Fibroblast of lung (primary cell): ENCODE measurements around the gene SHISA5. TPM values are rescaled to one million over a fixed set of nuclear protein-coding genes. Genes with fewer than 3 reads are reported as not detected.

Experiments
- DNase-seq, 2 donors: peaks; one replicate each; pipeline versions ENCODE4 v3.0.0 to v3.0.0-alpha.2; 2010; ENCODE audit warnings: low read depth in 2 of 2
- H2AFZ ChIP-seq: 2 replicates; pipeline ENCODE4 v1.5.1; 2012; ENCODE audit warnings: low read length, control low read depth, inconsistent platforms
- H3K27ac ChIP-seq: 2 replicates; pipeline ENCODE4 v1.5.1; 2011; ENCODE audit warnings: low read length, control low read depth; ENCODE audit not compliant: insufficient read depth
- H3K27me3 ChIP-seq: 2 replicates; pipeline ENCODE4 v1.5.1; 2011; ENCODE audit warnings: mild to moderate bottlenecking, low read length; ENCODE audit not compliant: control insufficient read depth, insufficient read depth
- H3K36me3 ChIP-seq: 2 replicates; pipeline ENCODE4 v1.5.1; 2011; ENCODE audit warnings: low read length; ENCODE audit not compliant: control insufficient read depth, insufficient read depth
- H3K4me1 ChIP-seq: 2 replicates; pipeline ENCODE4 v1.5.1; 2011; ENCODE audit warnings: low read length; ENCODE audit not compliant: control insufficient read depth, insufficient read depth; ENCODE audit errors: extremely low read depth
- H3K4me2 ChIP-seq: 2 replicates; pipeline ENCODE4 v1.5.1; 2011; ENCODE audit warnings: low read length, control low read depth; ENCODE audit not compliant: insufficient read depth; ENCODE audit errors: extremely low read depth
- H3K4me3 ChIP-seq, 4 experiments: fragments of 200-600 bp in 1 of 4; sonication (generic) in 1 of 4; replicated peaks in 1 of 4; 2 replicates each; pipeline ENCODE4 v1.5.1; 2011 to 2016; ENCODE audit warnings: low read length in 4 of 4, low read depth in 3 of 4, mild to moderate bottlenecking in 3 of 4, control low read depth in 2 of 4, inconsistent platforms in 1 of 4, mixed read lengths in 1 of 4; ENCODE audit not compliant: insufficient read depth in 1 of 4; ENCODE audit errors: control extremely low read depth in 1 of 4
- H3K79me2 ChIP-seq: 2 replicates; pipeline ENCODE4 v1.5.1; 2012; ENCODE audit warnings: mild to moderate bottlenecking, low read length, inconsistent platforms; ENCODE audit not compliant: control insufficient read depth, insufficient read depth
- H3K9ac ChIP-seq: 2 replicates; pipeline ENCODE4 v1.5.1; 2011; ENCODE audit warnings: mild to moderate bottlenecking, low read length, control low read depth; ENCODE audit not compliant: insufficient read depth
- H3K9me3 ChIP-seq: 2 replicates; pipeline ENCODE4 v1.5.1; 2012; ENCODE audit warnings: low read depth, low read length; ENCODE audit not compliant: control insufficient read depth, insufficient read depth
- H4K20me1 ChIP-seq: 2 replicates; pipeline ENCODE4 v1.5.1; 2011; ENCODE audit warnings: low read length; ENCODE audit not compliant: control insufficient read depth, insufficient read depth; ENCODE audit errors: extremely low read depth
- EZH2 ChIP-seq: IDR thresholded peaks from 2 replicates; pipeline ENCODE4 v1.5.1; 2012; ENCODE audit warnings: low read length, control low read depth, mild to moderate bottlenecking; ENCODE audit errors: missing control alignments
- polyA plus RNA-seq, 2 donors: library from polyadenylated mRNA; depleted of rRNA in 1 of 2; stranded (reverse) in 1 of 2; unstranded in 1 of 2; fragments of >200 nt; gene quantifications; 2 replicates each; pipeline ENCODE4 v1.2.1, GENCODE V29; 2011 to 2012; ENCODE audit warnings: missing spikeins in 1 of 2
- total RNA-seq: library from RNA; depleted of rRNA; stranded (reverse); fragments of >200 nt; gene quantifications from 2 replicates; pipeline ENCODE4 v1.2.1, GENCODE V29; 2014
- TF ChIP-seq, protein P1 (sequence below), 2 donors: IDR thresholded peaks in 1 of 2; conservative IDR thresholded peaks in 1 of 2; 1 replicate in 1 of 2; 2 replicates in 1 of 2; pipeline ENCODE4 v1.5.1; 2011 to 2012; ENCODE audit warnings: low read length in 2 of 2, control low read depth in 1 of 2, inconsistent platforms in 1 of 2, low read depth in 1 of 2, mild to moderate bottlenecking in 1 of 2

SHISA5 gene
- total and polyA plus RNA-seq, 2 donors (not counting 1 experiment from before 2014, with no cell fraction given) = 136 to 139 TPM

DNA sequence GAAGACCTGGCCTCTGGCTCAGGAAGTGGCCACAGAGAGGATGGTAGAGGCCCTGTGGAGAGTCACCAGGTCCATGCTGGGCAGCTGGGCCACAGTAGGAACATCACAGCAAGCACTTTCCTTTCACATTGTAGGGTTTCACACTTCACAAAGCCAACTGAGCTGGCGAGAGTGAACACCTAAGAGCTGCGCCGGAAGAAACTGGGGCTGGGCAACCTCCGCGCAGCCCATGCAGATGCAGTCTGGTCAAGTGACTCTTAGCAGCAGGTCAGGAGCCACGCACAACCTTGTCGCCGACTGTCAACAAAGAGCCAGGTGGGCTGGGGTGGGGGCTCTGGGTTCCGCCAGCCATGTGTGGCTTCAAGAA is 15.3 kb upstream of the SHISA5 start:
- H2AFZ ChIP-seq = no peak overlapping the region
- TF ChIP-seq, protein P1, sequence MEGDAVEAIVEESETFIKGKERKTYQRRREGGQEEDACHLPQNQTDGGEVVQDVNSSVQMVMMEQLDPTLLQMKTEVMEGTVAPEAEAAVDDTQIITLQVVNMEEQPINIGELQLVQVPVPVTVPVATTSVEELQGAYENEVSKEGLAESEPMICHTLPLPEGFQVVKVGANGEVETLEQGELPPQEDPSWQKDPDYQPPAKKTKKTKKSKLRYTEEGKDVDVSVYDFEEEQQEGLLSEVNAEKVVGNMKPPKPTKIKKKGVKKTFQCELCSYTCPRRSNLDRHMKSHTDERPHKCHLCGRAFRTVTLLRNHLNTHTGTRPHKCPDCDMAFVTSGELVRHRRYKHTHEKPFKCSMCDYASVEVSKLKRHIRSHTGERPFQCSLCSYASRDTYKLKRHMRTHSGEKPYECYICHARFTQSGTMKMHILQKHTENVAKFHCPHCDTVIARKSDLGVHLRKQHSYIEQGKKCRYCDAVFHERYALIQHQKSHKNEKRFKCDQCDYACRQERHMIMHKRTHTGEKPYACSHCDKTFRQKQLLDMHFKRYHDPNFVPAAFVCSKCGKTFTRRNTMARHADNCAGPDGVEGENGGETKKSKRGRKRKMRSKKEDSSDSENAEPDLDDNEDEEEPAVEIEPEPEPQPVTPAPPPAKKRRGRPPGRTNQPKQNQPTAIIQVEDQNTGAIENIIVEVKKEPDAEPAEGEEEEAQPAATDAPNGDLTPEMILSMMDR (conservative IDR thresholded peaks at IDR 0.05 in 1 of 2, IDR thresholded peaks at IDR 0.05 in 1 of 2; ENCODE audit: low read depth in 1 of 2, low read length in 2 of 2) = no peak
- TF ChIP-seq EZH2 = no peak
- H3K4me1 ChIP-seq = no peaks in the 10 kb centered on the region
- no peaks in the 10 kb centered on the region for H3K9me3 ChIP-seq
- no peaks in the 10 kb centered on the region for H4K20me1 ChIP-seq
- no peaks in the 10 kb centered on the region for H3K27me3 ChIP-seq
- no peak overlapping the region for H3K4me2 ChIP-seq
- H3K4me3 ChIP-seq = no peak overlapping the region
- H3K9ac ChIP-seq = no peak overlapping the region
- no peak overlapping the region for H3K27ac ChIP-seq
- no peaks in the 10 kb centered on the region for H3K36me3 ChIP-seq
- DNase-seq = no peak
- no peaks in the 10 kb centered on the region for H3K79me2 ChIP-seq

DNA sequence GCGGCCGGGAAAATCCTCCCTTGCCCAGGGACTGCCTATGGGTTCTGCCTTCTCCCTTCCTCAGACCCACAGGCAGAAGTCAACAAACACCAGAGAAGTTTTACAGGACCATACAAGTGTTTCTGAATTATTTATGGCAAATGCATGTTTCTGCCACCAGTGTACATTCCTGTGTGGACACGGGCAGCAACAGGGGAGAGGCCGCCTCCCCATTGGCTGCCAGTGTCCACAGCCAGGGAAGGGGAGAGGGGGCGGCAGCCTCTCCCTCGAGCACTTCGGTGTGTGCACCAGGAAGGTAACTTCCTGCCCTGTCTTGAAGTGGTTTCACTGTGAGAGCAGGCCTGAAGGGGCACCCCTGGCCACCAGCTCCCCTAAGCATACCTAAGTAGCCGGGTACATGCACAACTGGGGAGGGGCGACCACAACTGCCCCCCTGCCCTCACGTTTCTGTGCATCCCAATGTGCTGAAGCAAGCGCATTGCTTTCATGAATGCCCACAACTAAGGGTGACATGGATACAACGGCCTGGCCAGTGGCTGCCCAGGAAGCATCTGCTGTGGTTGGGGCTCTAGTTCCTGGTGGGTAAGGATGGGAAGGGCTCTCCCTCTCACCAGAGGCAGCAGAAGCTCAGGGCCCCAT is 14.8 kb upstream of the SHISA5 start:
- Histone ChIP-seq H3K4me2 (no peak overlapping the region), H3K27ac (no peak overlapping the region), H3K79me2 (no peaks in the 10 kb centered on the region), H3K9me3 (no peaks in the 10 kb centered on the region), H2AFZ (no peak overlapping the region), H3K27me3 (no peaks in the 10 kb centered on the region), H3K9ac (no peak overlapping the region), H3K36me3 (no peaks in the 10 kb centered on the region), H3K4me3 (no peak overlapping the region), H4K20me1 (no peaks in the 10 kb centered on the region), H3K4me1 (no peaks in the 10 kb centered on the region)
- no peak for TF ChIP-seq EZH2
- TF ChIP-seq, protein P1 (conservative IDR thresholded peaks at IDR 0.05 in 1 of 2, IDR thresholded peaks at IDR 0.05 in 1 of 2; ENCODE audit: low read depth in 1 of 2, low read length in 2 of 2) = no peak
- DNase-seq = no peak

DNA sequence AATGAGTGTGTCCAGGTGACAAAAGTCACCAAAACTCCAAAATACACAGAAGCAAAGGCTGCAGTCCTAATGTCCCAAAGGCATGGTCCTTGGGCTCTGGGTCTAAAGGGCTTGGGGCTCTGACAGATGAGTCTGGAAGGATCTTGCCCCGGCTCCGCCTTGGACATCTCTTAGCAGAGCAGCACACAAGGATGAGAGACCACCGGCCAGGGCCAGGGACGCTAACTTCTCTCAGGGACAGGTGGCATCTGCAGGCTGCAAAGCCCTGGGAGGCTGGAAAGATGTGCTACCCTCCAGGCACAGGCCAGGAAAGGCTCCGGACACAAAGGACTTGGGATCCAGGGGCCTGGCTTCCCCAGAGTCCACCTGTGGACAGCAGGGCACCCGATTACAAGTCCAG is 14.1 kb upstream of the SHISA5 start:
- H3K4me3 ChIP-seq = no peak overlapping the region
- H3K4me1 ChIP-seq = no peaks in the 10 kb centered on the region
- DNase-seq = no peak

More for the DNA sequence above, 14.1 kb upstream of the SHISA5 start:
- no peaks in the 10 kb centered on the region for H3K27me3 ChIP-seq
- H3K9me3 ChIP-seq = no peaks in the 10 kb centered on the region
- H4K20me1 ChIP-seq = no peaks in the 10 kb centered on the region
- H3K79me2 ChIP-seq = no peaks in the 10 kb centered on the region
- no peak overlapping the region for H2AFZ ChIP-seq
- H3K9ac ChIP-seq = no peak overlapping the region
- H3K36me3 ChIP-seq = no peaks in the 10 kb centered on the region
- H3K4me2 ChIP-seq = no peak overlapping the region
- H3K27ac ChIP-seq = no peak overlapping the region
- TF ChIP-seq EZH2 = no peak
